ENCODE results near the gene TMEM17.

DNA sequence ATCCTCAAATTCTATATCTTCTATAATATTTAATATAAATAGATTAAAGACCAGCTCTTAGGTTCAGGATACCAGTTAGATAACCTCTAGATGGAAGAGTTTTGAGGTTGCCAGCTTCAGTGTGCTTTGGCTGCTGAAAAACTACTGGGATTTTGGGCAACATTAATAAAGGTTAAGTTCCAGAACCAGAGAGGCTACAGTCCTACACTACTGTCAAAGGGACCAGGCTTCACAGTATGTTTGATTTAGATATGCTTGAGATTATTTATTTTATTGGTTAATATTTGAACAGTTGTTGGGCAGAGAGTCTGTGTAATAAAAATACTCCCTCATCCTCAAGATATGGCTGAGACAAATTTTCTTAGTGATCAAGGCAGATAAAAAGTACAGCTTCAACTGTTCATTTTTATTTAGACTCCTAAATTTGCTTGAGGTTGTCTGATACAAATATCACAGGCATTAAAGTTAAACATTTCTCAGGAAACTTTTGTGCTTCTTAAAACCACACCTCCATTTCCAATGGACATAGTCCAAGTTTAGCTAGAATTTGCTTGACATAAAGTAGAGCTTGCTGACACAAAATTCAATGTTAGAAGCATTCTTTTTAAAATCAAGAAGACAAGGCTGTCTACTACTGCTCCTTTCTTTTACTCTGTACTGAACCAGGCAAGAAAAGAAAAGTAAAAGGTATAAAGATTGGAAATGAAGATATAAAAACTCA, 19.7 kb upstream of the TMEM17 start:
- TF ChIP-seq, protein P1, sequence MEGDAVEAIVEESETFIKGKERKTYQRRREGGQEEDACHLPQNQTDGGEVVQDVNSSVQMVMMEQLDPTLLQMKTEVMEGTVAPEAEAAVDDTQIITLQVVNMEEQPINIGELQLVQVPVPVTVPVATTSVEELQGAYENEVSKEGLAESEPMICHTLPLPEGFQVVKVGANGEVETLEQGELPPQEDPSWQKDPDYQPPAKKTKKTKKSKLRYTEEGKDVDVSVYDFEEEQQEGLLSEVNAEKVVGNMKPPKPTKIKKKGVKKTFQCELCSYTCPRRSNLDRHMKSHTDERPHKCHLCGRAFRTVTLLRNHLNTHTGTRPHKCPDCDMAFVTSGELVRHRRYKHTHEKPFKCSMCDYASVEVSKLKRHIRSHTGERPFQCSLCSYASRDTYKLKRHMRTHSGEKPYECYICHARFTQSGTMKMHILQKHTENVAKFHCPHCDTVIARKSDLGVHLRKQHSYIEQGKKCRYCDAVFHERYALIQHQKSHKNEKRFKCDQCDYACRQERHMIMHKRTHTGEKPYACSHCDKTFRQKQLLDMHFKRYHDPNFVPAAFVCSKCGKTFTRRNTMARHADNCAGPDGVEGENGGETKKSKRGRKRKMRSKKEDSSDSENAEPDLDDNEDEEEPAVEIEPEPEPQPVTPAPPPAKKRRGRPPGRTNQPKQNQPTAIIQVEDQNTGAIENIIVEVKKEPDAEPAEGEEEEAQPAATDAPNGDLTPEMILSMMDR (IDR thresholded peaks at IDR 0.05; ENCODE audit: insufficient read depth, low read length, poor library complexity, severe bottlenecking), result no peak
- TF ChIP-seq EZH2phosphoT487 (conservative IDR thresholded peaks at IDR 0.05; ENCODE audit: low read length), result no peak

Data from SU-DHL-6 (cell line).